ENCODE results near the gene EQTN.

DNA sequence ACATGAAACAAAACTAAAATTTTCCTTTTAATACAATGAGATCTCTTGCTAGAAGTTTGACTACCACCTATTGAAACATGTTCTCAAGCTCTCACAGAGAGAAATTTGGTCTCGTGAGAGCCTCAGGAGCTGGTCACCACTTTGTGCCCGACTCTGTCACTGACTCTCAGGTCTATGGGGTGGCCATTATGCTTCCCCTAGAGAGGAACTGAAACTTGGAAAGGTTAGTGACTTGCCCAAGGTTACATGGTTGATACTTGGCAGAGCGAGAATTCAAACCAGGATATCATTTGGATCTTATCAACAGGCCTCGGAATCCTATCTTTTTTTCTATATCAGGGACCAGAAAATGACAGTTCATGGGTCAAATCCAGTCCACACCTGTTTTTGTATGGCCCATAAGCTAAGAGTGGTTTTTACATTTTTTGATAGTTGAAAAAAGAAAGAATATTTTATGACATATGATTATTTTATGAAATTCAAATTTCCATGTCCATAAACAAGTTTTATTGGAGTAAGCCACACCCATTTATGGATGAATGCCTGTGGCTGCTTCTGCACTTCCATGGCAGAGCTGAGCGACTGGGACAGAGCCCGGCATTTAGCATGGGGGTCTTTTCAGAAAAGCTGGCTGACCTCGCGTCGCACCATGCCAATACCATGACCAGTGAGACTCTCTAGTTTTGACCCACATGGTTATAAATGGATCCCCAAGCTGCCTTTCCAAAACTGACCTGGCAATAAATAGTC is 44.8 kb upstream of the EQTN start:
- TF ChIP-seq, protein P1, sequence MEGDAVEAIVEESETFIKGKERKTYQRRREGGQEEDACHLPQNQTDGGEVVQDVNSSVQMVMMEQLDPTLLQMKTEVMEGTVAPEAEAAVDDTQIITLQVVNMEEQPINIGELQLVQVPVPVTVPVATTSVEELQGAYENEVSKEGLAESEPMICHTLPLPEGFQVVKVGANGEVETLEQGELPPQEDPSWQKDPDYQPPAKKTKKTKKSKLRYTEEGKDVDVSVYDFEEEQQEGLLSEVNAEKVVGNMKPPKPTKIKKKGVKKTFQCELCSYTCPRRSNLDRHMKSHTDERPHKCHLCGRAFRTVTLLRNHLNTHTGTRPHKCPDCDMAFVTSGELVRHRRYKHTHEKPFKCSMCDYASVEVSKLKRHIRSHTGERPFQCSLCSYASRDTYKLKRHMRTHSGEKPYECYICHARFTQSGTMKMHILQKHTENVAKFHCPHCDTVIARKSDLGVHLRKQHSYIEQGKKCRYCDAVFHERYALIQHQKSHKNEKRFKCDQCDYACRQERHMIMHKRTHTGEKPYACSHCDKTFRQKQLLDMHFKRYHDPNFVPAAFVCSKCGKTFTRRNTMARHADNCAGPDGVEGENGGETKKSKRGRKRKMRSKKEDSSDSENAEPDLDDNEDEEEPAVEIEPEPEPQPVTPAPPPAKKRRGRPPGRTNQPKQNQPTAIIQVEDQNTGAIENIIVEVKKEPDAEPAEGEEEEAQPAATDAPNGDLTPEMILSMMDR (IDR thresholded peaks at IDR 0.05): no peak
- TF ChIP-seq POLR2A (IDR thresholded peaks at IDR 0.05): no peak
